GM18517 (cell line): ENCODE results near the gene ZNF226.
"Not testable (repeated sequence)": the region's sequence is repeated elsewhere in the genome, so short reads cannot be mapped to it uniquely, and the experiment has no call there.

Source experiments
- ATAC-seq: cut with Tn5 transposase; IDR thresholded peaks from one replicate; pipeline ENCODE4 v1.9.1; 2021; ENCODE audit warnings: mild to moderate bottlenecking, moderate library complexity; ENCODE audit not compliant: unreplicated experiment

The ZNF226 gene

DNA sequence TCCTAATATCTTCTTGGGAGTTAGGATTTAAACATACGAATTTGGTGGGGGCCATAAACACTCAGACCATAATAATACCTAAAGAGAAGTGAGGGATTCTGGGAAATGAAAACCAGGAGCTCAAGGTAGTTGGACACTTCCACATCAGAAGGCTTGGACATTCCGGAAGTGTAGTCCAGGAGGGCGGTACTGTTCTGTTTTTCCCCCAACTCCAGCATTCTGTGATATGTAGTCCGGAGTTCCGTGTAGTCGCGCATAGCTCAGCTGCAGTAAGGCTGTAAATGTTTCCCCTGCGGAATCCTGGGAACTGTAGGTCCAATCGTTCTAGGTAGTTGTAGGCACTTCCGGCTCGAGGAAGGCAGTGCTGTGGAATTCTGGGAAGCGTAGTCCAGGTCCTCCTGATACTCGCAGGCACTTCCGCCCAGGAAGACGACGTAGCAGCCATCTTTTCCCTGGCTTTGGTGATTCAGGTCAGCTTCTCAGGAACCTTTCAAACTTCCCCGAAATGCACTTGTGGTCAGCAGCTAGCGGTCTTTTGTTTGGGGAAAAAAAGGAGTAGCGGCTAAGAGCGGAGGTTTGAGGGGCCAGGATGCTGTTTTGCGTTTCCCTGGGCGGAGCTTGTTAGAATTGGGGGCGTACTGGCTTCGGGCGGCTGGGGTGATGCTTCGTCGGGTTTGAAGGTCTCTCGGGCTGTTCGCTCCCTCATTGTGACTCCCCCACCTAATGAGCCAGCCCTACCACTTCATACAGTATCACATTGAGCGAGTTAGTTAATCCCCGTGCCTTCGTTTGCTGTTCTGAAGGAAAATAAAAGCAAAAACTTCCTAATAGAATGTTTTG, at the start of gene ZNF226:
TSS of gene ZNF226 (plus strand) at position 428 of the 840 bp plus-strand sequence. CDS start 4,981 bp downstream, outside the sequence.
- ATAC-seq: peak; percentile 83

DNA sequence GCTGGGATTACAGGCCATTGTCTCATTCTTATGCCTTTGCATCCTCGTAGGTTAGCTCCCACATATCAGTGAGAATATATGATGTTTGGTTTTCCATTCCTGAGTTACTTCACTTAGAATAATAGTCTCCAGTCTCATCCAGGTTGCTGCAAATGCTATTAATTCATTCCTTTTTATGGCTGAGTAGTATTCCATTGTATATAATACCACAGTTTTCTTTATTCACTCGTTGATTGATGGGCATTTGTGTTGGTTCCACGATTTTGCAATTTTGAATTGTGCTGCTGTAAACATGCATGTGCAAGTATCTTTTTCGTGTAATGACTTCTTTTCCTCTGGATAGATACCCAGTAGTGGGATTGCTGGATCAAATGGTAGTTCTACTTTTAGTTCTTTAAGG, 43.7 kb upstream of the ZNF226 start:
- not testable (repeated sequence) for ATAC-seq

DNA sequence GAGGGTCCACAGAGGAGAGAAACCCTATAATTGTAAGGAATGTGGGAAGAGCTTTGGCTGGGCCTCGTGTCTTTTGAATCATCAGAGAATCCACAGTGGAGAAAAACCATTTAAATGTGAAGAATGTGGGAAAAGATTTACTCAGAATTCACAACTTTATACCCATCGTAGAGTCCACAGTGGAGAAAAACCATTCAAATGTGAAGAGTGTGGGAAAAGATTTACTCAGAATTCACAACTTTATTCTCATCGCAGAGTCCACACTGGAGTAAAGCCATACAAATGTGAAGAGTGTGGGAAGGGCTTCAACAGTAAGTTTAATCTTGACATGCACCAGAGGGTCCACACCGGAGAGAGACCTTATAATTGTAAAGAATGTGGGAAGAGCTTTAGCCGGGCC, 32.9 kb upstream of the ZNF226 start:
- ATAC-seq: no peak

DNA sequence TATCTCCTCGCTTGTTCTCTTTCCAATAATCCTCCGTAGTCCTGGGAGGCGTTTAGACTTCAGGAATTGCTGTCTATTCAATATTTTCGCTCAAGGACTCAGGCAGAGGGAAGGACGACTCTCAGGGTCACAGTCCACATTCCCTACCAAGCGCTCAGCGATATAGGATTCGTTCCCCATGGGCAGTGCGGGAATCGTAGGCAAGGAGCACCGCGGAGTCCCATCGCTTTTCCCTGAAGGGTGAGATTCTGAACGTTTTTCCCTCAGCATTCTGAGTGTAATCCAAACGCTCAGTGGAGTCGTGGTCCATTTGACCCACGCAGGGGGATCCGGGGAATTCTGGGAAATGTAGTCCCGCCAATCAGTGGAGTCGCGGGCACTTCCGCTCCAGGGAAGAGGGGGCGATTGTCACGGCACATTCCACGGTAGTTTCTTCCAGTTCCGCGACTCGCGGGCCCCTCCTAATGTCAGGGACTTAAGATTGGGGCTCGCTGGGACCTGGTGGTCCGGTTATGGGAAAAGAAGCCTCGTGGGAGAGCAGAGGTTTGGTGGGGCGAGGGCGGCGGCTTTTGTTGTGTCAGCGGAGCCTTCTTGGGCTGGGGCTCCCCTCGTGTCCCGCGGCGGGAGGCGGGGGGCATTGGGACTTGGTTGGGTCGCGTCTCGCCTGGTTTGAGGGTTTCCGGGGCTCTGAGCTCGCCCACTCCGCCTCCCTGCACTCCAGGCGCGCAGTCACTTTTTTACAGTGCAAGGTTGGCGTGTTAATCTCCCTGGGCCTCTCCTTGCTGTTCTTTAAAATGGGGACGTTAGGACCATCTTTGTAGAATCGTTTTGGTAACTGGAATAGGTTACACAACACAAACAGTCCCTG, 23.5 kb upstream of the ZNF226 start, which contains the start of gene ZNF234:
TSS of gene ZNF234 (plus strand) at position 364 of the 868 bp plus-strand sequence. CDS start 3,079 bp downstream, outside the sequence.
- ATAC-seq: no peak

DNA sequence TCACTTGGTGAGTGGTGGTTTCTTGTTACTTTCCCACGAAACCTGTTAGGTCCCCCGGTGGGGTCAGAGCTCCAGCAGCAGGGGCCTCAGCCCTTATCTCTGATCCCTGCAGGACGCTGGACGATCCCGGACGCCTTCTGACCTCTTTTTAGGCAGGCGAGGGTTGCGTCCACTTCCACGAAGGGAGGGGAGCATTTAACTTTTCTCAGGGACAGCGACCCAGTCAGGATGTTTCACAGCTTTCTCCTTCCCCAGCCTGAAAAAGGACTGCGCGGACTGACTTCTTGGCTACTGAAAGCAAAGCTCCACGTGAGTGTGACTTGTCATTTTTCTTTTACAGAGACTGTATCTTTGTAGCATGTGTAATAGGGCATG, 22.9 kb upstream of the ZNF226 start:
- ATAC-seq: no peak

DNA sequence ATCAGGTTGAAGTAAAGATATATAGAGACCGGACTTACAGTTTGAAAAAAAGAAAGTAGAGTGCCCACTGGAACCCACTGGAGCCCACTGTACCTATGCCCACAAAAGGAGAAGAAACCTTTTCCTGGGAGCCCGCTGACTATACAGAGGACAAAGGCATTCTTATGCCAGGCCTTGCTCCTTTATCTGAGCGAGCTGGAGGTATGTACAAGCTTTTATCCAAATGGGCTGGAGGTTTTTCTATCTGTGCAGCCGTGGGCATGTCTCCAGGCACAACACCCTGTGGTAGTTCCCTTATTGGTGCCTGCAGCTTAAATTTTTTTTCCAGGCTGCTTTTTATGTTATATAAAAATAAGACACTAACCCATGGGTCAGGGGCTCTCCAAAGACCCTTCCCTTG, 15.1 kb upstream of the ZNF226 start:
- no peak for ATAC-seq

DNA sequence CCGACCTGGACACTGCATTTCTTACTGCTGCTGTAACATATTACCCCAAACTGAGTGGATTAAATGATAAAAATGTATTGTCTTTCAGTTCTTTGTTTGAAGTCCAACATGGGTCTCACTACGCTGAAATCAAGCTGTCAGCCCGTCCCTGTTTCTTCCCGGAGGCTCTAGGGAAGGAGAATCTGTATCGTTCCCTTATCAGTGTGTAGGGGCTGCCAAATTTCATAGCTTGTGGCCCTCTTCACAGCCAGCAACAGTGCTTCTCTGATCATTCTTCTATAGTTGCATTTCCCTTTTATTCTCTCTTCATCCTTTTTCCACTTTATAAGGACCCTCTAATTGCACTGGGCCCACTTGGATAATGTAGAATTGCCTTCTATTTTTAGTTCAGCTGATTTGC, 13.4 kb upstream of the ZNF226 start:
- no peak for ATAC-seq

DNA sequence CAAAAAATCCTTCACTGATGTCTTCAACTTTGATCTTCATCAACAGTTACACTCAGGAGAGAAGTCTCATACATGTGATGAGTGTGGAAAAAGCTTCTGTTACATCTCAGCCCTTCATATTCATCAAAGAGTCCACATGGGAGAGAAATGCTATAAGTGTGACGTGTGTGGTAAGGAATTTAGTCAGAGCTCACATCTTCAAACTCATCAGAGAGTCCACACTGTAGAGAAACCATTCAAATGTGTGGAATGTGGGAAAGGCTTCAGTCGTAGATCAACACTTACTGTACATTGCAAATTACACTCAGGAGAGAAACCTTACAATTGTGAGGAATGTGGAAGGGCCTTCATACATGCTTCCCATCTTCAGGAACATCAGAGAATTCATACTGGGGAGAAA, 8.4 kb upstream of the ZNF226 start:
- no peak for ATAC-seq

DNA sequence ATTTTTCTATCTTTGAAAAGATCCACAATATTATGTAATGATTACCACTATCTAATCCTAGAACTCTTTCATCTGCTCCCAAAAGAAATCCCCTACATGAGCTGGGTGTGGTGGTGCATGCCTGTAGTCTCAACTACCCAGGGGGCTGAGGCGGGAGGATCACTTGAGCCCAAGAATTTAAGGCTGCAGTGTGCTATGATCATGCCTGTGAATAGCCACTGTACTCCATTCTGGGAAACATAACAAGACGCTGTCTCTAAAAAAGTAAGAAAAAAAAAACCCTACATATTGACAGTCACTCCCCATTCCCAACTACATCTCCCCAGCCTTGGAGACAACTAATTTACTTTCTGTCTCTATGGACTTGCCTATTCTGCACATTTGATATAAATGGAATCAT, 1.1 kb upstream of the ZNF226 start:
- no peak for ATAC-seq

DNA sequence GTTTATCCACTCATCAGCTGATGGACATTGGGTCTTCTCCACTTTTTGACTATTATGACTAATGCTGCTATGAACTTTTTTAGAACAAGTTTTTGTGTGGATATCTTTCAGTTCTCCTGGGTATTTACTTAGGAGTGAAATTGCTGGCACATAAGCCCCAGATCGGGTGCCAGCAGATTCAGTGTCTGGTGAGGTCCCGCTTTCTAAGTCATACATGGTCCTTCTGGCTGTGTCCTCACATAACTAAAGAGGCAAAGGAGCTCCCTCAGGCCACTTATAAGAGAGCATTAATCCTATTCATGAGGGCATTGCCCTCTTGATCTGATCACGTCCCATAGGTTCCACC, 600 bp upstream of the ZNF226 start:
- peak; percentile 19 for ATAC-seq

DNA sequence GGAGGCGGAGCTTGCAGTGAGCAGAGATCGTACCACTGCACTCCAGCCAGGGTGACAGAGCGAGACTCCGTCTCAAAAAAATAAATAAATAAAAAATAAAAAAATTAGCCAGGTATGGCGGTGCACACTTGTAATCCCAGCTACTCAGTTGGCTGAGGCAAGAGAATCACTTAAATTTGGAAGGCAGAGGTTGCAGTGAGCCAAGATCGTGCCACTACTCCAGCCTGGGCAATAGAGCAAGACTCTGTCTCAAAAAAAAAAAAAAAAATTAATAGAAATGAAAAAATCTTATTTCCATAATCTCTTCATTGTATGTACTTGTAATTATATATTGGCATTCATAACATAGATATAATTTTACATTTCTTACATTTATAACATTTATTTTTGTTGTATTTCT, 5.8 kb downstream of the ZNF226 start:
- not testable (repeated sequence) for ATAC-seq

DNA sequence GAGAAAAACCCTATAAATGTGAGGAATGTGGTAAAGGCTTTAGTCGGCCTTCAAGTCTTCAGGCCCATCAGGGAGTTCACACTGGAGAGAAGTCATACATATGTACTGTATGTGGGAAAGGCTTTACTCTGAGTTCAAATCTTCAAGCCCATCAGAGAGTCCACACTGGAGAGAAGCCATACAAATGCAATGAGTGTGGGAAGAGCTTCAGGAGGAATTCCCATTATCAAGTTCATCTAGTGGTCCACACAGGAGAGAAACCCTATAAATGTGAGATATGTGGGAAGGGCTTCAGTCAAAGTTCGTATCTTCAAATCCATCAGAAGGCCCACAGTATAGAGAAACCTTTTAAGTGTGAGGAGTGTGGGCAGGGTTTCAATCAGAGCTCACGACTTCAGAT, 11.7 kb downstream of the ZNF226 start:
- ATAC-seq: no peak

DNA sequence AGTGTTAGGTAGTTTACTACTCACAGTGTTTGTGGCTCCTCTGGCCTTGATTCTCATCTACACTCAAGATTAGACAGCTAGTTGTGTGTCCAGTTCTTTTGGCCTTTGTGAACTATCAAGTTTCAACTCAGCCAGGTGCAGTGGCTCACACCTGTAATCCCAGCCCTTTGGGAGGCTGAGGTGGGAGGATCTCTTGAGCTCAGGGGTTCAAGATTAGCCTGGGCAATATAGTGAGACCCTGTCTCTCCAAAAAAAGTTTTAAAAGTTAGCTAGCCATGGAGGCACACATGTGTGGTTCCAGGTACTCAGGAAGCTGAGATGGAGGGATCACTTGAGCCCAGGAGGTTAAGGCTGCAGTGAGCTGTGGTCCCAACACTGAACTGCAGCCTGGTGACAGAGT, 16.1 kb downstream of the ZNF226 start:
- no peak for ATAC-seq

DNA sequence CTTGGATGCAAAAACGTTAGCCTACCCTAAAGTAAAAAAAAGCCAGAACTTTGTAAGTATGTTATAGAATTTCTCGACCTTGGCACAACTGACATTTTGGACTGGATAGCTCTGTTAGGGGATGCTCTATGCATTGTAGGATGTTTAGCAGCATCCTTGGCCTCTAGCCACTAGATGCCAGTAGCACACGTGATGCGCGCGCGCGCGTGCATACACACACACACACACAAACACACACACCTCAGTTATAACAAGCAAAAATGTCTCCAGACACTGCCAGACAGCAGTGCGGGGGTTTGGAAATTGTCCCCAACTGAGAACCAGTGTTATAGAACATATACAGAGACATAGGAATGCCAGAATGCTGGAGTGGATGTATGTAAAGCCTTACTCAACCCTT, 17.2 kb downstream of the ZNF226 start:
- no peak for ATAC-seq

DNA sequence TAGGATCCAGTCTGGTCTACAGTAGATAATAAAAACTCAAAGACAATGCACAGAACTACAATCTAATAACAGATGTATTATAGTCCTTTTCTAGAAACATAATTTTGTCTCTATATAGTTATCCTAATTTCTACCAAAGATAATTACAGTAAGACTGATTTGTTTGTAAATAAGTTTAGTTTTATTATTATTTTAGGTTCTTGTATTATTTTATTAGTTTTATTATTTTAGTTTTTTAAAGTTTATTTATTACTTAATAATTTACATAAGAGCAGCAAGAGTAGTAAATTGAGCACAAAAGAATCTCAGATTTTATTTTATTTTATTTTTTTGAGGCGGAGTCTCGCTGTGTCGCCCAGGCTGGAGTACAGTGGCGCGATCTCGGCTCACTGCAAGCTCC, 25.1 kb downstream of the ZNF226 start:
- ATAC-seq: no peak

DNA sequence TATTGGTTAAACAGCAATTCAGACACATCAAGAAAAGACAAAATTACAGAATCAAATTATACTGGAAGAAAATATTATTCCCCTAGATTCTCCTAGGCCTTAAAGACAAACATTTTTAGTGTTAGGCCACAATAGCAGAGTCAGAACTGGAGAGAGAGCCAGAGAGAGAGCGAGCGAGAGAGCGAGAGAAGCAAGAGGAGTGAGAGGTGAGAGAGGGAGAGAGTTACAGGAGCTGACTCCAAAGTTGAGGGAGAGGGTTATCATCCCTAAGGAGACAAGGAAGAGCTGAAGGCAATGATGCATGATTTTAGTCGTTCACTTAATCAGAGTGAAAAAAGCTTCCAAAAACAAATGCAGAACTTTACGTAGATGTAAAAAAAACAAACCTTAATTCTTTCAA, 27.2 kb downstream of the ZNF226 start:
- no peak for ATAC-seq

DNA sequence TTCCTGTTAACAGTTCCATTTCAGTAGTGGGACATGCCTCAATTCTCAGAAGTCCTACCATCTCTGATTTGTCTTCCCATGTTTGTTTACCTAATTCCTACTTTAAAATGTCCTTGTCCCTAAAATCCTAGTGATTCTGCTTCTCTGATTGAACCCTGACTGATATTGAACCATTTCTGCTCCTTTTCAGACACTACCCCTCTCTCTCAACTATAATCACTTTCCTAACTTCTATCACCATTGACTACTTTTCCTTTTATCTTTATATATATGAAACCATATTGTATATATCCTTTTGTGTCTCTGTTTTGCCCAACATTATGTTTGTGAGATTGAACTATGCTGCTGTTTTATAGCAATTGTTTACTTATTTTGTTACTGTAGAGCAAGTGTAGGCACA, 31.9 kb downstream of the ZNF226 start:
- ATAC-seq: no peak

DNA sequence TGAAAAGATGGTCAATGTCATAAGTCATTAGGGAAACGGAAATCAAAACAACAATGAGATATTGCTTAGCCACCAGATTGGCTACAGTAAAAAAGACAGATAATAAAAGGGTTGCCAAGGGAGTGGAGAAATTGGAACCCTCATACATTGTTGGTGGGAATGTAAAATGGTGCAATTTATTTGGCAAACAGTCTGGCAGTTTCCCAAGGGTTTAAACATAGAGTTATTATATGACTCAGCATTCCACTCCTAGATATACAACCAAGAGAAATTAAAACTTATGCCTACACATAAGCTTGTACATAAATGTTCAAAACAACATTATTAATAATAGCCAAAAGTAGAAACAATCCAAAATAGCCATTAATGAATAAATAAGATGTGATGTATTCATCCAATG, 37.6 kb downstream of the ZNF226 start:
- no peak for ATAC-seq

DNA sequence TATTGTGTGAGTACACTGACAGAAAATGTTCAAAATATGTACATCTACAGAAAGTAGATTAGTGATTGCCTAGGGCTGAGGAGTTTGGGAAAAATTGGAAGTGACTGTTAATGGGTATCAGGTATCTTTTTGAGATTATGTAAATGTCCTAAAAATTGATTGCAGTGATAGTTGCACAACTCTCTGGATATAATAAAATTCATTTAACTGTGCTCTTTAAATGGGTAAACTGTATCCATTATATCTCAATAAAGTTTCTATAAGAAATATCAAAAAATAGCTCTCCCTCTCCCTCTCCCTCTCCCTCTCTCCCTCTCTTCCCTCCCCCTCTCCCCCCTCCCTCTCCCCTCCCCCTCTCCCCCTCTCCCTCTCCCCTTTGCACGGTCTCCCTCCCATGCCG, 38.1 kb downstream of the ZNF226 start:
- no peak for ATAC-seq

DNA sequence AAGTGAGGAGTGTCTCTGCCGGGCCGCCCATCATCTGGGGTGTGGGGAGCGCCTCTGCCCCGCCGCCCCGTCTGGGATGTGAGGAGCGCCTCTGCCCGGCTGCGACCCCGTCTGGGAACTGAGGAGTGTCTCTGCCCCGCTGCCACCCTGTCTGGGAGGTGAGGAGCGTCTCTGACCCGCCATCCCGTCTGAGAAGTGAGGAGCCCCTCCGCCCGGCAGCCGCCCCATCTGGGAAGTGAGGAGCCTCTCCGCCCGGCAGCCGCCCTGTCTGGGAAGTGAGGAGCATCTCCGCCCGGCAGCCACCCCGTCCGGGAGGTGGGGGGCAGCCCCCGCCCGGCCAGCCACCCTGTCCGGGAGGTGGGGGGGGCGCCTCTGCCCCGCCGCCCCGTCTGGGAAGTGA, 39.0 kb downstream of the ZNF226 start:
- ATAC-seq: not testable (repeated sequence)

DNA sequence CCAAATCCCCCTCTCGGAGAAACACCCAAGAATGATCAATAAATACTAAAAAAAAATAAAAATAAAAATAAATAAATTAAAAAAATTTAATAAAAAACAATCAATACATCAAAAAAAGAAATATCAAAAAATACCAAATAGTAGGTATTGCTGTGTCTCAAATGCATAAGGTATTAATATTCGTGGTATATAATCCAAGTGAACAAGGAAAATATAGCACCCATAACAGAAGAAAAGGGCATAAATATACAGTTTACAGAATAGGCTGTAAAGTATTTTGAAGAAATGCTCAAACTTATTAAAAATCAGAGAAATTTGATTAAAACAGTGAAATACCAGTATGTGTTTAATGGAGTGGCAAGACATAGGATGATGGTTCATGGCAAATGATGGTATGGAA, 39.9 kb downstream of the ZNF226 start:
- ATAC-seq: no peak
